Measurements from ENCODE around the gene TUBG1. TPM values are rescaled to one million over a fixed set of nuclear protein-coding genes. Genes with fewer than 3 reads are reported as not detected.
A peak's percentile ranks its signal among the peaks of the same experiment; 100 is the strongest.

The TUBG1 gene
- total RNA-seq, 1 experiment from 2014 or later: 139 TPM

GRCh38 chr17:42578282-42578869 lies 31.1 kb upstream of the TUBG1 start:
- peak overlapping the region; percentile 99 for H3K9ac ChIP-seq (ENCODE audit: low read length)
- peaks cover 17 to 32% of the 10 kb centered on the region in 2 experiments; a peak in 3 of 4 replicates for H3K36me3 ChIP-seq (ENCODE audit: control insufficient read depth in 1 of 2, insufficient read depth in 2 of 2, low read length in 2 of 2)
- POLR2A ChIA-PET: interaction anchor here (0.8 to 2.0 kb wide), 15 partner anchors 9 to 195 kb away, joined by 3 to 13 read pairs (median 3); partner anchors contain the start of genes CCR10, MLX, RETREG3 and TUBG1
- no TSS peak for BruUV-seq (replicated peaks)
- peak overlapping the region; percentile 95 for H3K27ac ChIP-seq (ENCODE audit: low read depth, low read length)
- no peaks in the 10 kb centered on the region for H3K27me3 ChIP-seq (ENCODE audit: insufficient read depth, low read length)
- peak overlapping the region; percentile 72 to 99 for H3K4me3 ChIP-seq (replicated peaks in 1 of 2; ENCODE audit: low read depth in 1 of 2, low read length in 2 of 2)
- TF ChIP-seq EZH2 (IDR thresholded peaks at IDR 0.05) (no peak), EZH2phosphoT487 (IDR thresholded peaks at IDR 0.05; ENCODE audit: borderline replicate concordance) (no peak), FOSL1 (IDR thresholded peaks at IDR 0.05; ENCODE audit: low read depth) (no peak), RAD21 (IDR thresholded peaks at IDR 0.05; ENCODE audit: low read depth) (peak; percentile 90), ATF3 (IDR thresholded peaks at IDR 0.05) (no peak), CEBPB (IDR thresholded peaks at IDR 0.05; ENCODE audit: low read depth) (no peak), POLR2AphosphoS5 (IDR thresholded peaks at IDR 0.05; ENCODE audit: low read depth, low read length) (peak; percentile 75), SP1 (IDR thresholded peaks at IDR 0.05; ENCODE audit: low read depth) (no peak)
- TF ChIP-seq, protein P1, sequence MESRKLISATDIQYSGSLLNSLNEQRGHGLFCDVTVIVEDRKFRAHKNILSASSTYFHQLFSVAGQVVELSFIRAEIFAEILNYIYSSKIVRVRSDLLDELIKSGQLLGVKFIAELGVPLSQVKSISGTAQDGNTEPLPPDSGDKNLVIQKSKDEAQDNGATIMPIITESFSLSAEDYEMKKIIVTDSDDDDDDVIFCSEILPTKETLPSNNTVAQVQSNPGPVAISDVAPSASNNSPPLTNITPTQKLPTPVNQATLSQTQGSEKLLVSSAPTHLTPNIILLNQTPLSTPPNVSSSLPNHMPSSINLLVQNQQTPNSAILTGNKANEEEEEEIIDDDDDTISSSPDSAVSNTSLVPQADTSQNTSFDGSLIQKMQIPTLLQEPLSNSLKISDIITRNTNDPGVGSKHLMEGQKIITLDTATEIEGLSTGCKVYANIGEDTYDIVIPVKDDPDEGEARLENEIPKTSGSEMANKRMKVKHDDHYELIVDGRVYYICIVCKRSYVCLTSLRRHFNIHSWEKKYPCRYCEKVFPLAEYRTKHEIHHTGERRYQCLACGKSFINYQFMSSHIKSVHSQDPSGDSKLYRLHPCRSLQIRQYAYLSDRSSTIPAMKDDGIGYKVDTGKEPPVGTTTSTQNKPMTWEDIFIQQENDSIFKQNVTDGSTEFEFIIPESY (IDR thresholded peaks at IDR 0.05; ENCODE audit: extremely low read depth, insufficient replicate concordance, low read length): no peak
- TF ChIP-seq, protein P2, sequence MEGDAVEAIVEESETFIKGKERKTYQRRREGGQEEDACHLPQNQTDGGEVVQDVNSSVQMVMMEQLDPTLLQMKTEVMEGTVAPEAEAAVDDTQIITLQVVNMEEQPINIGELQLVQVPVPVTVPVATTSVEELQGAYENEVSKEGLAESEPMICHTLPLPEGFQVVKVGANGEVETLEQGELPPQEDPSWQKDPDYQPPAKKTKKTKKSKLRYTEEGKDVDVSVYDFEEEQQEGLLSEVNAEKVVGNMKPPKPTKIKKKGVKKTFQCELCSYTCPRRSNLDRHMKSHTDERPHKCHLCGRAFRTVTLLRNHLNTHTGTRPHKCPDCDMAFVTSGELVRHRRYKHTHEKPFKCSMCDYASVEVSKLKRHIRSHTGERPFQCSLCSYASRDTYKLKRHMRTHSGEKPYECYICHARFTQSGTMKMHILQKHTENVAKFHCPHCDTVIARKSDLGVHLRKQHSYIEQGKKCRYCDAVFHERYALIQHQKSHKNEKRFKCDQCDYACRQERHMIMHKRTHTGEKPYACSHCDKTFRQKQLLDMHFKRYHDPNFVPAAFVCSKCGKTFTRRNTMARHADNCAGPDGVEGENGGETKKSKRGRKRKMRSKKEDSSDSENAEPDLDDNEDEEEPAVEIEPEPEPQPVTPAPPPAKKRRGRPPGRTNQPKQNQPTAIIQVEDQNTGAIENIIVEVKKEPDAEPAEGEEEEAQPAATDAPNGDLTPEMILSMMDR (IDR thresholded peaks at IDR 0.05 in 2 of 3, conservative IDR thresholded peaks at IDR 0.05 in 1 of 3; ENCODE audit: borderline replicate concordance in 1 of 3, insufficient read depth in 1 of 3, low read depth in 2 of 3, low read length in 2 of 3): peak; percentile 80 to 90 (median 88)
- H3K79me2 ChIP-seq (ENCODE audit: insufficient read depth, low read length): peaks cover 46% of the 10 kb centered on the region
- H3K4me1 ChIP-seq (ENCODE audit: control insufficient read depth in 1 of 2, insufficient read depth in 2 of 2, low read length in 2 of 2): peaks cover 10 to 15% of the 10 kb centered on the region in 2 experiments
- intact Hi-C loops (cut with micrococcal nuclease): loop anchor here (1.0 kb wide), 4 partner anchors 101 to 359 kb away; partner anchors contain the start of gene BECN1
- no peaks in the 10 kb centered on the region for H4K20me1 ChIP-seq (ENCODE audit: insufficient read depth)
- H3K9me2 ChIP-seq (ENCODE audit: insufficient read depth): no peaks in the 10 kb centered on the region
- DNase-seq (ENCODE audit: low read depth, low spot score) (peak; percentile 74), ATAC-seq (peak; percentile 74)
- RAD21 ChIA-PET (ENCODE audit: low non-redundant PET in 1 of 2, low total read pairs in 2 of 2, uncharacterized antibody in 2 of 2, unreplicated experiment in 2 of 2): interaction anchor here (0.8 to 2.6 kb wide), 11 partner anchors 31 to 246 kb away, joined by 3 to 25 read pairs (median 6); partner anchors contain the start of genes CCR10 (in 2 of the 2), PLEKHH3 (in 2 of the 2), BECN1 (in 1 of the 2) and RETREG3 (in 1 of the 2)
- H3K9me3 ChIP-seq (ENCODE audit: control insufficient read depth in 1 of 2, insufficient read depth in 1 of 2, low read depth in 1 of 2, low read length in 2 of 2): no peaks in the 10 kb centered on the region
- H3K4me2 ChIP-seq (ENCODE audit: low read length): peak overlapping the region; percentile 94
- CTCF ChIA-PET: interaction anchor here (0.7 to 4.4 kb wide), 34 partner anchors 9 to 419 kb away, joined by 3 to 136 read pairs (median 4); partner anchors contain the start of genes BECN1, CNTD1, CNTNAP1 and COA3
- H2AFZ ChIP-seq (ENCODE audit: low read depth, low read length, poor library complexity, severe bottlenecking): no peak overlapping the region
